ENCODE results near the gene GLIPR2. TPM values are rescaled to one million over a fixed set of nuclear protein-coding genes. Genes with fewer than 3 reads are reported as not detected.
A peak's percentile ranks its signal among the peaks of the same experiment; 100 is the strongest.
"Not testable (repeated sequence)": the region's sequence is repeated elsewhere in the genome, so short reads cannot be mapped to it uniquely, and the experiment has no call there.

The GLIPR2 gene
- 10 to 100 TPM; 38.6 to 54.2 TPM for total RNA-seq
- polyA plus RNA-seq (2013, experiment 1 of 2) = 26.4 TPM
- polyA plus RNA-seq (2013, experiment 2 of 2) = 34.6 TPM
- long read RNA-seq, experiment 1, transcript GLIPR2-202 (5 exons, 1,890 nt) = major isoform, 13 of 26 reads
- long read RNA-seq, experiment 1, partial matches to known transcripts = 3 of 26 reads
- long read RNA-seq, experiment 1, other reads (novel, unspliced or antisense) = 10 of 26 reads
- long read RNA-seq, experiment 2, transcript GLIPR2-202 (5 exons, 1,890 nt) = major isoform, 117 of 136 reads
- long read RNA-seq, experiment 2, partial matches to known transcripts = 11 of 136 reads
- long read RNA-seq, experiment 2, other reads (novel, unspliced or antisense) = 4 of 136 reads
- long read RNA-seq, experiment 3, transcript GLIPR2-202 (5 exons, 1,890 nt) = major isoform, 125 of 144 reads
- long read RNA-seq, experiment 3, partial matches to known transcripts = 7 of 144 reads
- long read RNA-seq, experiment 3, other reads (novel, unspliced or antisense) = 10 of 144 reads
- long read RNA-seq, experiment 4, transcript GLIPR2-201 (4 exons, 812 nt) = minor isoform, 5 of 114 reads
- long read RNA-seq, experiment 4, transcript GLIPR2-202 (5 exons, 1,890 nt) = major isoform, 90 of 114 reads
- long read RNA-seq, experiment 4, partial matches to known transcripts = 7 of 114 reads
- long read RNA-seq, experiment 4, other reads (novel, unspliced or antisense) = 12 of 114 reads

DNA sequence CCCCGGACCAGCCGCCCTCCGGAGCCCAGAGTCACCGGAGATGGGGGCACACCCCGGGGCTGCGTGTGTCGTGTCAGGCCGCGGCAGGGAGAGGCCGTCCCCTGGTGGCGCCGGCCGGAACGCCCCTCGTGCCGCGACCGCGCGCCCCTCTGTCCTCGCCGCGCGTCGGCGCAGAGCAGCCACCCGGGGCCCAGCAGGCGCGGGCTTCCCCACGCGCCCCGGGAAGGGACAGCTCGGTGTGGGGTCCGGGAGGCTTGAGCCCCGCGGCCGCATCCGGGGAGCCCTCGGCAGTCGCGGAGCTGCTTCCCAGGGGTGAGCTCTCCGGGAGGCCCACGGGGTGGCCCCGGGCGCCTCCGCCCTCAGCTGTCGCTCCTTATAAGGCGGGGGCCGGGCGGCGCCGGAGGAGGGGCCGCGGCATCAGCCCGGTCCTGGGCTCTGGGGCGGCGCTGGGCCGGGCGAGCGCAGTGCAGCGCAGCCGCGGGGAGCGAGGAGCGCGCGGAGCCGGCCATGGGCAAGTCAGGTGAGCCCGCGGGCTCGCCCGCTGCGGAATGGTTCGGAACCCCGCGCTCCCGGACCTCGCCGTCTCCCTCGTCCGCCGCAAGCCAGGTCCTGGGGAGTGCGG, at the start of gene GLIPR2:
Gene GLIPR2, plus strand, starts transcription at position 462 of the 622 bp plus-strand sequence. Its CDS starts 46 bp downstream, at position 508.
- TF ChIP-seq, protein P1, sequence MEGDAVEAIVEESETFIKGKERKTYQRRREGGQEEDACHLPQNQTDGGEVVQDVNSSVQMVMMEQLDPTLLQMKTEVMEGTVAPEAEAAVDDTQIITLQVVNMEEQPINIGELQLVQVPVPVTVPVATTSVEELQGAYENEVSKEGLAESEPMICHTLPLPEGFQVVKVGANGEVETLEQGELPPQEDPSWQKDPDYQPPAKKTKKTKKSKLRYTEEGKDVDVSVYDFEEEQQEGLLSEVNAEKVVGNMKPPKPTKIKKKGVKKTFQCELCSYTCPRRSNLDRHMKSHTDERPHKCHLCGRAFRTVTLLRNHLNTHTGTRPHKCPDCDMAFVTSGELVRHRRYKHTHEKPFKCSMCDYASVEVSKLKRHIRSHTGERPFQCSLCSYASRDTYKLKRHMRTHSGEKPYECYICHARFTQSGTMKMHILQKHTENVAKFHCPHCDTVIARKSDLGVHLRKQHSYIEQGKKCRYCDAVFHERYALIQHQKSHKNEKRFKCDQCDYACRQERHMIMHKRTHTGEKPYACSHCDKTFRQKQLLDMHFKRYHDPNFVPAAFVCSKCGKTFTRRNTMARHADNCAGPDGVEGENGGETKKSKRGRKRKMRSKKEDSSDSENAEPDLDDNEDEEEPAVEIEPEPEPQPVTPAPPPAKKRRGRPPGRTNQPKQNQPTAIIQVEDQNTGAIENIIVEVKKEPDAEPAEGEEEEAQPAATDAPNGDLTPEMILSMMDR (conservative IDR thresholded peaks at IDR 0.05) = peak; percentile 60
- Mint-ChIP-seq H3K27ac (peak within 1 kb of the TSS; percentile 23), H3K4me3 (peak within 1 kb of the TSS; percentile 70), H3K36me3 (ENCODE audit: low read depth) (no peaks in the 10 kb centered on the region), H3K4me1 (peaks cover 25% of the 10 kb centered on the region), H3K9me3 (no peaks in the 10 kb centered on the region), H3K27me3 (ENCODE audit: insufficient read depth) (peaks cover 71% of the 10 kb centered on the region)
- Histone ChIP-seq H3K27ac (ENCODE audit: low read depth, low read length) (no peak within 1 kb of the TSS), H3K4me3 (ENCODE audit: low read length) (peak within 1 kb of the TSS; percentile 91), H3K9me3 (ENCODE audit: control insufficient read depth, low read length) (no peaks in the 10 kb centered on the region), H3K36me3 (ENCODE audit: control insufficient read depth, insufficient read depth, low read length) (no peaks in the 10 kb centered on the region), H3K4me1 (ENCODE audit: control insufficient read depth, insufficient read depth, low read length) (no peaks in the 10 kb centered on the region), H3K27me3 (ENCODE audit: control insufficient read depth, insufficient read depth, low read length, poor library complexity, severe bottlenecking) (peaks cover 16% of the 10 kb centered on the region), H3K9ac (ENCODE audit: extremely low read depth, low read length, poor library complexity, severe bottlenecking) (peak within 1 kb of the TSS; percentile 66)
- 0% methylated on average over 31 to 83 of the region's 83 CpGs for WGBS, 2 experiments (ENCODE audit: insufficient coverage in 1 of 2, insufficient read length in 1 of 2)
- peak; percentile 84 for DNase-seq

- H3K4me1 Mint-ChIP-seq; H3K27me3 ChIP-seq (ENCODE audit: control insufficient read depth, insufficient read depth, low read length, poor library complexity, severe bottlenecking); DNase-seq; H3K27ac Mint-ChIP-seq; H3K4me1 ChIP-seq (ENCODE audit: control insufficient read depth, insufficient read depth, low read length); H3K27me3 Mint-ChIP-seq (ENCODE audit: insufficient read depth); H3K9ac ChIP-seq (ENCODE audit: extremely low read depth, low read length, poor library complexity, severe bottlenecking); H3K4me3 Mint-ChIP-seq; H3K27ac ChIP-seq (ENCODE audit: low read depth, low read length); H3K4me3 ChIP-seq (ENCODE audit: low read length): not testable (repeated sequence)
- Histone ChIP-seq H3K9me3 (ENCODE audit: control insufficient read depth, low read length) (peaks cover 15% of the 10 kb centered on the region), H3K36me3 (ENCODE audit: control insufficient read depth, insufficient read depth, low read length) (peaks cover 22% of the 10 kb centered on the region)
- H3K36me3 Mint-ChIP-seq (ENCODE audit: low read depth) = peaks cover 38% of the 10 kb centered on the region
- H3K9me3 Mint-ChIP-seq = peaks cover 14% of the 10 kb centered on the region
Measured at GRCh38 chr9:36087054-36087453, 49.5 kb upstream of the GLIPR2 start.

DNA sequence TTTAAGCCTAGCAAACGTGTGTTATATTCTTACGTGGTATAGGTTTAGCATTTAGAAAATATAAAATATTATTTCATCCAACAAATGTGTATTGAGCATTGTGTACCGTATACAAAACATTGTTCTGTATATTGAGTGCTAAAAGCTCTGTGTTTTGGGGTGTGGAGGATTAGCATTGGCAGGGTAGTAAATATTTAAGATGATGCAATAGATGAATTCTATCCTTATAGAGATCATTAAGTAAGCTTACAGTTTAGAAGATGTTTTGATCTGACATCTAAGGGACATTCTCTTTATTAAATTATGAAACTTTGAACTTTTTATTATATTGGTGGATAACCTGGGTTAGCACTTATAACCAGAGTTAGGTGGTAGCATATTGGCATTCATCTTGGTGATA, 48.5 kb upstream of the GLIPR2 start:
- no peak overlapping the region for H3K4me3 Mint-ChIP-seq
- no peak for DNase-seq
- H3K9me3 Mint-ChIP-seq = peaks cover 14% of the 10 kb centered on the region
- Histone ChIP-seq H3K9ac (ENCODE audit: extremely low read depth, low read length, poor library complexity, severe bottlenecking) (no peak overlapping the region), H3K27me3 (ENCODE audit: control insufficient read depth, insufficient read depth, low read length, poor library complexity, severe bottlenecking) (no peaks in the 10 kb centered on the region), H3K4me1 (ENCODE audit: control insufficient read depth, insufficient read depth, low read length) (no peaks in the 10 kb centered on the region), H3K4me3 (ENCODE audit: low read length) (no peak overlapping the region), H3K36me3 (ENCODE audit: control insufficient read depth, insufficient read depth, low read length) (peaks cover 22% of the 10 kb centered on the region), H3K9me3 (ENCODE audit: control insufficient read depth, low read length) (peaks cover 15% of the 10 kb centered on the region), H3K27ac (ENCODE audit: low read depth, low read length) (no peak overlapping the region)
- H3K27me3 Mint-ChIP-seq (ENCODE audit: insufficient read depth) = no peaks in the 10 kb centered on the region
- 94% methylated on average over 1 of the region's 3 CpGs; no CpG with 5 or more reads in 1 of the 2 experiments for WGBS, 2 experiments (ENCODE audit: insufficient coverage in 1 of 2, insufficient read length in 1 of 2)
- H3K4me1 Mint-ChIP-seq = peaks cover 16% of the 10 kb centered on the region
- no peak overlapping the region for H3K27ac Mint-ChIP-seq
- TF ChIP-seq, protein P1 (conservative IDR thresholded peaks at IDR 0.05) = no peak
- peaks cover 38% of the 10 kb centered on the region for H3K36me3 Mint-ChIP-seq (ENCODE audit: low read depth)
